ACC112 (cell line): Measurements from ENCODE around the gene FAM151B.
"Not testable (repeated sequence)": the region's sequence is repeated elsewhere in the genome, so short reads cannot be mapped to it uniquely, and the experiment has no call there.

Source experiments
- H2AFZ ChIP-seq: fragments of 200-600 bp; sonication (generic); one replicate; pipeline ENCODE4 v1.6.0; 2017; ENCODE audit warnings: antibody characterized with exemption, low read length; ENCODE audit not compliant: unreplicated experiment
- H3K27ac ChIP-seq: fragments of 200-600 bp; sonication (generic); 2 replicates; pipeline ENCODE4 v1.5.1; 2014; ENCODE audit warnings: low read depth, mild to moderate bottlenecking, antibody characterized with exemption, low read length, moderate library complexity
- H3K27me3 ChIP-seq: fragments of 200-600 bp; sonication (generic); 2 replicates; pipeline ENCODE4 v1.6.1; 2014; ENCODE audit warnings: mild to moderate bottlenecking, antibody characterized with exemption, low read length, moderate library complexity, mixed read lengths; ENCODE audit not compliant: insufficient read depth
- H3K36me3 ChIP-seq: fragments of 200-600 bp; sonication (generic); 2 replicates; pipeline ENCODE4 v1.6.1; 2016; ENCODE audit warnings: mild to moderate bottlenecking, antibody characterized with exemption, low read length, moderate library complexity, mixed read lengths; ENCODE audit not compliant: insufficient read depth
- H3K4me1 ChIP-seq: fragments of 200-600 bp; sonication (generic); one replicate; pipeline ENCODE4 v1.6.1; 2016; ENCODE audit warnings: low read length, mixed read lengths; ENCODE audit not compliant: insufficient read depth, unreplicated experiment, control insufficient read depth
- H3K4me3 ChIP-seq: fragments of 200-600 bp; sonication (generic); 2 replicates; pipeline ENCODE4 v1.5.1; 2014; ENCODE audit warnings: mild to moderate bottlenecking, low read depth, low read length
- H3K79me2 ChIP-seq: fragments of 200-600 bp; sonication (generic); one replicate; pipeline ENCODE4 v1.6.0; 2016; ENCODE audit warnings: low read length; ENCODE audit not compliant: control insufficient read depth, unreplicated experiment, insufficient read depth

The FAM151B gene

DNA sequence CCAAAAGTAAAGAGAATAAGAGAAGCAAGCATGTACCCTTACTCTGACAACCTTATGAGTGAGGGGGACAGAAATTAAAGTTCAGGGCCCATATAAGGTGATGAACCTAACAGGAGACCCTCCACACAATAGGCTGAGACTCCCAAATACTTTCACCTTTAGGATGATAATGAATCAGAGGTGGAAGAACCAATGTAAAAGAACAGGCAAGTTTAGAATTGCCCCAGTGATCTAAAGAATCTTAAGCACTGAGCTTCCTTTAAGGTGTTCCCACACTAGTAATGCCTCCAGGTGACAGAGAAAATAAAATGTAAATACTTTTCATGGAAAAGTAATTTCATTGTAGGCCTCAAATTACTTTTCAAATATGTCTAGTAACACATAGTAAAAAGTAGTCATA, 8.2 kb upstream of the FAM151B start:
- no peaks in the 10 kb centered on the region for H3K4me1 ChIP-seq
- H3K4me3 ChIP-seq, result no peak overlapping the region
- no peaks in the 10 kb centered on the region for H3K79me2 ChIP-seq
- H3K27ac ChIP-seq, result no peak overlapping the region
- H2AFZ ChIP-seq, result no peak overlapping the region
- no peaks in the 10 kb centered on the region for H3K27me3 ChIP-seq
- H3K36me3 ChIP-seq, result peaks cover 37% of the 10 kb centered on the region

DNA sequence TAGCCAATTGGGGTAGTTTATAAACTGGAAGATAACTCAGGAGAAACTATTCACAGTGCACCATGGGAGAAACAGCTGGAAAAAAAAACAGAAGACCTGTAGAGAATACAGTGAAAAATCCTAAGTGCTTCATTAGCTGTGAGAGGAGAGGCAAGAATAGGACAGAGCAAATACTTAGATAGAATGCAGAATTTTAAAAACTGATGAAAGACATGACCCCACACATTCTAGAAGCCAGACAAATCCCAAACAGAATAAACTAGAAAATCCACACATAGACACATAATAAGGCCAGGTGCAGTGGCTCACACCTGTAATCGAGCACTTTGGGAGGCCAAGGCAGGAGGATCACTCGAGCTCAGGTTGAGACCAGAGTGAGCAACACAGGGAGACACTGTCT, 7.5 kb upstream of the FAM151B start:
- no peaks in the 10 kb centered on the region for H3K79me2 ChIP-seq
- H3K36me3 ChIP-seq, result peaks cover 38% of the 10 kb centered on the region
- H3K4me1 ChIP-seq, result no peaks in the 10 kb centered on the region
- H3K27me3 ChIP-seq, result no peaks in the 10 kb centered on the region
- no peak overlapping the region for H2AFZ ChIP-seq
- H3K4me3 ChIP-seq, result no peak overlapping the region
- no peak overlapping the region for H3K27ac ChIP-seq

DNA sequence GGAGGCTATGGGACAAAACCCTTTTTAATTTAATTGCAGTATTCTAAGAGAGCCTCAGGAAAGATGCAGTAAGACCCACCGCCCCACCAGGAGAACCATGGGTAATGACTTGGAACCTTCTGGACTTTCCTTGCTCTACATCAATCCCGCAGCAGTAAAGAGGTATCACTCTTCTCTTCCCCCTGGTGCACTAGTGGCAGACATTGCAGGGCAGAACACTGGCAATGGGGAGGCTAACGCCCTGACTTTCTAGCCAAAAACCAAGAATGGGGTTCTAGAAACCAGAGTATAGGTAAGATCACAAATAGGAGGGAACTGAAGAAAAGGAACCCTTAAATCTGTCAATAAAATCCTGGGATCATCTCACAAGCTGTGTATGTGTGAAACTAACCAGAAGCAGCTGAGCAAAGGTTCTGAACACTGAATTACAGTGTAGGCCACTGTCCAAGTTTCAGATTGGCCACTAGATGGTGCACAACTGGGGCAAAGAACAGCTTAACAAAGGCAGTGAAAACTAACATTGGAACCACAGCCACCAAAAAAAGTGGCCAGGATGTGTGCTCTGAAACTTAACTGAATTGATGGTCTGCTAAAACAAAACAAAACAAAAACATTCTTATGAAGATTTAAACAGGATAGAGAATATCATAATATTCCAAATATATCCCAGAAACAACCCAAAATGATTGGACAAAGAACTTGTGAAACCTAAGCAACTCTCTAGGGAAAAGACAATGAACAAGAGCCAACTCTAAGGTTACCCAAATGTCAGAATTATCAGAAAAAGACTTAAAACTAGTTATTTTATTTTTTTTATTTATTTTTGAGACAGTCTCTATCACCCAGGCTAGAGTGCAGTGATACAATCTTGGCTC, 6.6 kb upstream of the FAM151B start:
- no peak overlapping the region for H3K27ac ChIP-seq

DNA sequence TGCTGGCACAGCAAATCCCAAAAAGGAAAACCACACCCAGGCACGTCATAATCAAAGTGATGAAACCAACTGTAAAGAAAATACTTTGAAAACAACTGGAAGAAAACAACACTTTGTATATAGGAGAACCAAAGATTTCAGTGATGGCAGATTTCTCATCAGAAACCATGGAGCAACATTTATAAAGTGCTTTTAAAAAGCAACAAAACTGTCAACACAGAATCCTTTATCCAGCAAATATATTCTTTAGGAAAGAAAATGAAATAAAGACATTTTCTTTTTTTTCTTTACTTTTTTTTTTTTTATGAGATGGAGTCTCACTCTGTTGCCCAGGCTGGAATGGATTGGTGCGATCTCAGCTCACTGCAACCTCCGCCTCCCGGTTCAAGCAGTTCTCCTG, 5.3 kb upstream of the FAM151B start:
- H3K27ac ChIP-seq, result no peak overlapping the region
- no peak overlapping the region for H2AFZ ChIP-seq
- no peak overlapping the region for H3K4me3 ChIP-seq
- H3K27me3 ChIP-seq, result no peaks in the 10 kb centered on the region
- H3K4me1 ChIP-seq, result peaks cover 6% of the 10 kb centered on the region
- H3K36me3 ChIP-seq, result peaks cover 39% of the 10 kb centered on the region
- H3K79me2 ChIP-seq, result peaks cover 3% of the 10 kb centered on the region

More for the DNA sequence above, 6.6 kb upstream of the FAM151B start:
- Histone ChIP-seq H3K36me3 (peaks cover 39% of the 10 kb centered on the region), H2AFZ (no peak overlapping the region), H3K27me3 (no peaks in the 10 kb centered on the region), H3K4me3 (no peak overlapping the region), H3K79me2 (no peaks in the 10 kb centered on the region), H3K4me1 (no peaks in the 10 kb centered on the region)

DNA sequence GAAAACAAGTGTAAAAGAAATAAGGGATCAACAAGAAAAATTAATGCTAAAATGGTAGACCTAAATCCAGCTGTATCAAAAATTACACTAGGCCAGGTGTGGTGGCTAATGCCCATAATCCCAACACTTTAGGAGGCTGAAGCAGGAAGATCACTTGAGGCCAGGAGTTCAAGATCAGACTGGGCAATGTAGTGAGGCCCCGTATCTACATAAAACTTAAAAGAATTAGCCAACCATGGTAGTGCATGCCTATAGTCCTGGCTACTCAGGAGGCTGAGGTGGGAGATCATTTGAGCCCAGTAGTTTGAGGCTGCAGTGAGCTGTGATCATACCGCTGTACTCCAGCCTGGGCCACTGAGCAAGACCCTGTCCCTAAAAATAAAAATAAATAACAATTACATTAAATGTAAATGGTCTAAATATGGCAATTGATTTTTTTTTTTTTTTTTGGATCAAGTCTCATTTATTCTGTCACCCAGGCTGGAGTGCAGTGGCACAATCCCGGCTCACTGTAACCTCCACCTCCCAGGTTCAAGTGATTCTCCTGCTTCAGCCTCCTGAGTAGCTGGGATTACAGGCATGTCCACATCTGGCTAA, 4.2 kb upstream of the FAM151B start:
- Histone ChIP-seq H3K27ac (no peak overlapping the region), H3K36me3 (peaks cover 39% of the 10 kb centered on the region), H3K4me1 (peaks cover 6% of the 10 kb centered on the region), H3K27me3 (no peaks in the 10 kb centered on the region), H3K79me2 (peaks cover 3% of the 10 kb centered on the region), H2AFZ (no peak overlapping the region), H3K4me3 (no peak overlapping the region)

DNA sequence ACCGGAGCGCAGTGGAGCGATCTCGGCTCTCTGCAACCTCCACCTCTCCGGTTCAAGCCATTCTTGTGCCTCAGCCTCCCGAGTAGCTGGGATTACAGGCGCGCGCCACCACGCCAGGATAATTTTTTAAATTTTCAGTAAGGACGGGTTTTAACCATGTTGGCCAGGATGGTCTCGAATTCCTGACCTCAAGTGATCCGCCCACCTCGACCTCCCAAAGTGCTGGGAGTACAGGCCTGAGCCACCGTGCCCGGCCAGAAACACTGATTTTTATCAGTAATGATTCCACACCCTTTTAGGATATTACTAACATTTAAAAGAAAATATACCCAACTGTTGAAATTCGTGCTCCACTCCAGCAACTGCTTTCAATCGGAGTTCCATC, 464 bp upstream of the FAM151B start:
- Histone ChIP-seq H3K27ac (peak overlapping the region; percentile 55), H3K4me1 (peaks cover 11% of the 10 kb centered on the region), H3K4me3 (peak overlapping the region; percentile 93), H3K79me2 (peaks cover 3% of the 10 kb centered on the region), H2AFZ (peak overlapping the region; percentile 96), H3K36me3 (peaks cover 28% of the 10 kb centered on the region), H3K27me3 (no peaks in the 10 kb centered on the region)

DNA sequence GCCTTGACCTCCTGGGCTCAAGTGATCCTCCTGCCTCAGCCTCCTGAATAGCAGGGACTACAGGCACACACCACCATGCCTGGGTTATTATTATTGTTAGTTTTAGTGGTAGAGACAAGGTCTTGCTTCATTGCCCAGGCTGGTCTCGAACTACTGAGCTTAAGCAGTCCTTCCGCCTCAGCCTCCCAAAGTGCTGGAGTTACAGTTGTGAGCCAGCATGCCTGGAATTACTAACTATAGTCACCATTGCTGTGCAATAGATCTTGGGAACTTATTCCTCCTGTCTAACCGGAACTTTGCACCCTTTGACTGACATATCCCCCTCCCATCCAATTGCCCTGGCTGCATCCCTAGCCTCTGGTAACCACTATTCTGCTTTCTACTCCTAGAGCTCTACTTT, 3.4 kb downstream of the FAM151B start:
- peaks cover 11% of the 10 kb centered on the region for H3K4me1 ChIP-seq
- no peak overlapping the region for H2AFZ ChIP-seq
- H3K27ac ChIP-seq, result no peak overlapping the region
- H3K36me3 ChIP-seq, result no peaks in the 10 kb centered on the region
- H3K79me2 ChIP-seq, result peaks cover 3% of the 10 kb centered on the region
- no peaks in the 10 kb centered on the region for H3K27me3 ChIP-seq
- H3K4me3 ChIP-seq, result no peak overlapping the region

DNA sequence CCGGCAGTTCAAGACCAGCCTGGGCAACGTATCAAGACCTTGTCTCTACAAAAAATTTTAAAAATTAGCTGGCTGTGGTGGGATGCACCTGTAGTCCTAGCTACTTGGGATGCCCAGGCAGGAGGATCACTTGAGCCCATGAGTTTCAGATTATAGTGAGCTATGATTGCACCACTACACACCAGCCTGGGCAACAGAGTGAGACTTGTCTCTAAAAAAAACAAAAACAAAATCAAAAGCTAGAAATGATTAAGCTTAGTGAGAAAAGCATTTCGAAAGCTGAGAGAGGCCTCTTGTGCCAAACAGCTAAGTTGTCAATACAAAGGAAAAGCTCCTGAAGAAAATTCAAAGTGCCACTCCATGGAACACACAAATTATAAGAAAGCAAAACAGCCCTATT, 4.8 kb downstream of the FAM151B start:
- peaks cover 5% of the 10 kb centered on the region for H3K4me1 ChIP-seq
- no peaks in the 10 kb centered on the region for H3K79me2 ChIP-seq
- no peak overlapping the region for H2AFZ ChIP-seq
- no peak overlapping the region for H3K4me3 ChIP-seq
- no peaks in the 10 kb centered on the region for H3K27me3 ChIP-seq
- no peaks in the 10 kb centered on the region for H3K36me3 ChIP-seq
- no peak overlapping the region for H3K27ac ChIP-seq

DNA sequence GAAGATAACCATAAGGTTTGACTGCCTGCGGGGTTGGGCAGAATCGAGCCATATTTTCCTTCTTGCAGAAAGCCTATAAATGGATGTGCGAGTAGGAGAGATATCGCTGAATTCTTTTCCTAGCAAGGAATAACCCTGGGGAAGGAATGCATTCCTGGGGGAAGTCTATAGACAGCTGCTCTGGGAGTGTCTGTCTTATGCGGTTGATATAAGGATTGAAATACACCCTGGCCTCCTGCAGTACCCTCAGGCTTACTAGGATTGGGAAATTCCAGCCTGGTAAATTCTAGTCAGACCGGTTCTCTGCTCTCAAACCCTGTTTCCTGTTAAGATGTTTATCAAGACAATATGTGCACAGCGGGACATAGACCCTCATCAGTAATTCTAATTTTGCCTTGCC, 5.5 kb downstream of the FAM151B start:
- H3K4me1 ChIP-seq, H3K36me3 ChIP-seq, H3K4me3 ChIP-seq, H2AFZ ChIP-seq, H3K79me2 ChIP-seq, H3K27me3 ChIP-seq, H3K27ac ChIP-seq: not testable (repeated sequence)

DNA sequence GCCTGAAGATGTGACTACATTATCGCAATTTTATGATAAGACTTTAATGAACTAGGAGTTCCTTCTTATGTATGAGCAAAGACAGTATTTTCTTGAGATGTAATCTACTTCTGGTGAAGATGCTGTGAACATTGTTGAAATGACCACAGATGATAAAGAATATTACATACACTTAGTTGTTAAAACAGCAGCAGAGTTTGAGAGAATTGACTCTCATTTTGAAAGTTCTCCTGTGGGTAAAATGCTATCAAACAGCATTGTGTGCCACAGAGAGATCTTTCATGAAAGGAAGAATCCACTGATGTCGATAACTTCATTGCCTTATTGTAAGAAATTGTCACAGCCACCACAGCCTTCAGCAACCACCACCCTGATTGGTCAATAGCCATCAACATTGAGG, 8.0 kb downstream of the FAM151B start:
- no peak overlapping the region for H3K4me3 ChIP-seq
- H3K36me3 ChIP-seq, result no peaks in the 10 kb centered on the region
- H3K4me1 ChIP-seq, result no peaks in the 10 kb centered on the region
- H3K27me3 ChIP-seq, result no peaks in the 10 kb centered on the region
- H3K79me2 ChIP-seq, result no peaks in the 10 kb centered on the region
- no peak overlapping the region for H3K27ac ChIP-seq
- no peak overlapping the region for H2AFZ ChIP-seq

DNA sequence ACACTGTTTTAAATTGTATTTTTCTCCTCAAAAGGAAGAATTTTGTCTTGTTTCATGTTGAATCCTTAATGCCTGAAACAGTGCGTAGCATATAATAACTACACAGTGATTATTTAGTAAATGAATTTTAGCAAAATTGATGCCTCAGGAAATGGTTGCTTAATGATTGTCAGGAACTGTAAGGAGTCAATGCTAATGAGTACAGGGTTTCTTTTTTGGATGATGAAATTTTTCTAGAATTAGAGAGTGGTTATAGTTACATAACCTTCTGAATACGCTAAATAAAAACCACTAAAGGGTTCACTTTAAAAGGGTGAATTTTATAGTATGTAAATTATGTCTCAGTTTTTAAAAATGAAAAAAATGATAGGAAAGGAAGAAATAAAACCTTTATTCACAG, 14.9 kb downstream of the FAM151B start:
- H3K79me2 ChIP-seq, result no peaks in the 10 kb centered on the region
- H3K36me3 ChIP-seq, result no peaks in the 10 kb centered on the region
- no peak overlapping the region for H2AFZ ChIP-seq
- H3K27me3 ChIP-seq, result no peaks in the 10 kb centered on the region
- no peak overlapping the region for H3K4me3 ChIP-seq
- H3K27ac ChIP-seq, result no peak overlapping the region
- no peaks in the 10 kb centered on the region for H3K4me1 ChIP-seq
